ENCODE measurements around the gene SERPINB2. TPM values are rescaled to one million over a fixed set of nuclear protein-coding genes. Genes with fewer than 3 reads are reported as not detected.

SERPINB2 gene, protein sequence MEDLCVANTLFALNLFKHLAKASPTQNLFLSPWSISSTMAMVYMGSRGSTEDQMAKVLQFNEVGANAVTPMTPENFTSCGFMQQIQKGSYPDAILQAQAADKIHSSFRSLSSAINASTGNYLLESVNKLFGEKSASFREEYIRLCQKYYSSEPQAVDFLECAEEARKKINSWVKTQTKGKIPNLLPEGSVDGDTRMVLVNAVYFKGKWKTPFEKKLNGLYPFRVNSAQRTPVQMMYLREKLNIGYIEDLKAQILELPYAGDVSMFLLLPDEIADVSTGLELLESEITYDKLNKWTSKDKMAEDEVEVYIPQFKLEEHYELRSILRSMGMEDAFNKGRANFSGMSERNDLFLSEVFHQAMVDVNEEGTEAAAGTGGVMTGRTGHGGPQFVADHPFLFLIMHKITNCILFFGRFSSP
- 0.07 to 0.12 TPM (median 0.07 TPM) in 3 of 5 replicates, not detected in the others for total RNA-seq (2022; extraction: Qiagen RNA extraction)

DNA sequence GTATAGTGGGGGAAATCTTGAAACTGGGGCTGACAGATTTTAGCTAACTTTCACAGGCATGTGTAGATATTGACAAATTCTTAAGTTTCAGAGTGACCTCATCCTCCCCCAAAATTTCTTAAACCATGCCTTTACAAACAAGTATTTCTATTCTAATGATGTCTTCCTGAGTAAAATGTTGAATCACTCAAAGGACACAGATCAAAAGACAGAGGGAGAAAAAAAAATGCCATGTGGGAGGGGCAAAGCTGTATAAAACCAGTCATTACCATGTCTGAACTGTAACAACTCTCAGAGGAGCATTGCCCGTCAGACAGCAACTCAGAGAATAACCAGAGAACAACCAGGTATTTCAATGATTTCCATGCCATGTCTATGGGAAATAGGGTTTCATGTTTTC lies at the start of gene SERPINB2:
SERPINB2 (plus strand) TSS at position 282 of the 400 bp plus-strand sequence. CDS start 3,740 bp downstream, outside the sequence.

DNA sequence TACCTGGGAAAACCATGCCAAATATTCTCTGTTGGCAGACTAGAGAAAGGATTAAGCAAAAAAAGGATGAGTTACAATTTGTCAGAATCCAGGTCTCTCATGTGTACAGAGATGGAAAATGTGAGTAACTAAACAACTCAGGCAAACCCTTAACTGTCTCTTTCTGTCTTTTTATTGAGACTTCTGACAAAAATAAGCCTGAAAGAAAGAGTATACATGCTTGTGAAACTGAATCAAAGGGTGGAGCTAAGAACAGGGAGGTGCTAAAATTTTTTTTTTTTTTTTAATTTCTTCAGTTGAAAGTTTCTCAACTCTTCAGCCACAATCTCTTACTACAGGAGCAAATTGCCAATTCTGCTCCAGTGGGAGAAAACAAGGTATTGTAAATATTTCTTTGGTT lies 20.2 kb downstream of the SERPINB2 start, which contains the start of gene SERPINB10:
SERPINB10 (plus strand) TSS at position 295 of the 400 bp plus-strand sequence. CDS start 7,553 bp downstream, outside the sequence.

GRCh38 chr18:63949068-63949737 lies 61.7 kb downstream of the SERPINB2 start, which contains the start of gene HMSD:
Gene HMSD, plus strand, starts transcription at chr18:63949301. Its CDS starts 4,155 bp downstream, at chr18:63953456.

Other genes starting within 250 kb of the SERPINB2 start
- gene SERPINB4, start 243.4 kb upstream of the SERPINB2 start, total RNA-seq (2022; extraction: Qiagen RNA extraction) = 0.09 to 0.25 TPM (median 0.18 TPM) in 4 of 5 replicates, not detected in the other
- gene SERPINB3, start 225.8 kb upstream of the SERPINB2 start, total RNA-seq (2022; extraction: Qiagen RNA extraction) = 0.10 to 0.16 TPM (median 0.13 TPM) in 3 of 5 replicates, not detected in the others
- 0.07 TPM in 1 of 5 replicates, not detected in the others for gene SERPINB11, start 184.7 kb upstream of the SERPINB2 start, total RNA-seq (2022; extraction: Qiagen RNA extraction)
- gene SERPINB7, start 112.3 kb upstream of the SERPINB2 start, total RNA-seq (2022; extraction: Qiagen RNA extraction) = 1.3 to 3.3 TPM (median 2.2 TPM) in 5 replicates
- gene SERPINB10, start 20.3 kb downstream of the SERPINB2 start, total RNA-seq (2022; extraction: Qiagen RNA extraction) = not detected in 5 replicates
- 0.38 to 4.0 TPM (median 0.59 TPM) in 4 of 5 replicates, not detected in the other for gene HMSD, start 61.6 kb downstream of the SERPINB2 start, total RNA-seq (2022; extraction: Qiagen RNA extraction)
- 9.2 to 11.4 TPM (median 9.3 TPM) in 5 replicates for gene SERPINB8, start 82.4 kb downstream of the SERPINB2 start, total RNA-seq (2022; extraction: Qiagen RNA extraction)

Data from A549 treated with Hydrocortisone at 1 μM for 4 hours (cell line).